Caki2 (cell line): ENCODE measurements around the gene HTR3E. TPM values are rescaled to one million over a fixed set of nuclear protein-coding genes. Genes with fewer than 3 reads are reported as not detected.
"Not testable (repeated sequence)": the region's sequence is repeated elsewhere in the genome, so short reads cannot be mapped to it uniquely, and the experiment has no call there.

ENCODE experiments used
- DNase-seq: peaks from one replicate; pipeline ENCODE4 v3.0.0-alpha.2; 2015; ENCODE audit warnings: low read depth
- in situ Hi-C: cut with HindIII; loops from 2 replicates; pipeline ENCODE4 v1.10.0; 2016; ENCODE audit warnings: low sequenced_read_pairs, low pct_unique_long_range_greater_than_20kb, mixed read lengths
- total RNA-seq: library from RNA; depleted of rRNA; stranded (reverse); fragments of >200 nt; shearing (Covaris generic); gene quantifications from 2 replicates; pipeline ENCODE4 v1.2.3, GENCODE V29; 2014; ENCODE audit warnings: low replicate concordance; rRNA removed

The HTR3E gene, protein sequence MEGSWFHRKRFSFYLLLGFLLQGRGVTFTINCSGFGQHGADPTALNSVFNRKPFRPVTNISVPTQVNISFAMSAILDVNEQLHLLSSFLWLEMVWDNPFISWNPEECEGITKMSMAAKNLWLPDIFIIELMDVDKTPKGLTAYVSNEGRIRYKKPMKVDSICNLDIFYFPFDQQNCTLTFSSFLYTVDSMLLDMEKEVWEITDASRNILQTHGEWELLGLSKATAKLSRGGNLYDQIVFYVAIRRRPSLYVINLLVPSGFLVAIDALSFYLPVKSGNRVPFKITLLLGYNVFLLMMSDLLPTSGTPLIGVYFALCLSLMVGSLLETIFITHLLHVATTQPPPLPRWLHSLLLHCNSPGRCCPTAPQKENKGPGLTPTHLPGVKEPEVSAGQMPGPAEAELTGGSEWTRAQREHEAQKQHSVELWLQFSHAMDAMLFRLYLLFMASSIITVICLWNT
- total RNA-seq = not detected in 2 replicates

DNA sequence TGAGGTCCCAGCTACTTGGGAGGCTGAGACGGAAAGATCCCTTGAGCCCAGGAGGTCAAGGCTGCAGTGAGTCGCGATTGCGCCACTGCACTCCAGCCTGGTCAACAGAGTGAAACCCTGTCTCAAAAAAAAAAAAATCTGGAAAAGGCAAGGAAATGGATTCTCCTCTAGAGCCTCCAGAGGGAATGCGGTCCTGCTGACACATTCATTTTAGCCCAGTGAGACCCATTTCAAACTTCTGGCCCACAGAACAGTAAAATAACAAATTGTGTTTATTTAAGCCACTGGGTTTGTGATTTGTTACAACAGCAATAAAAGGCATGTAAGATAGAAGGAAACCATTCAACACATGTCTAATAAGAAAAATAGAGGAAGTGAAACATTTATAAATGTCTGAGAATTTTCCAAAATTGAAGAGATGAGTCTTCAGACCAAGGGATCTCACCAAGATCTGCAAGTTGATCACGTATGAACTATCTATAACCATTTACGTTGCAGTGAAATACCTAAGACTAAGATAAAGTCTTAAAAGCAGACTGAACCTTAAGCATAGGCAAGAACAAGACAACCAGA is at the start of gene HTR3E:
TSS of gene HTR3E (plus strand) at position 254 of the 573 bp plus-strand sequence. CDS start 466 bp downstream, outside the sequence.
- in situ Hi-C loops = no loop called here
- DNase-seq = no peak

DNA sequence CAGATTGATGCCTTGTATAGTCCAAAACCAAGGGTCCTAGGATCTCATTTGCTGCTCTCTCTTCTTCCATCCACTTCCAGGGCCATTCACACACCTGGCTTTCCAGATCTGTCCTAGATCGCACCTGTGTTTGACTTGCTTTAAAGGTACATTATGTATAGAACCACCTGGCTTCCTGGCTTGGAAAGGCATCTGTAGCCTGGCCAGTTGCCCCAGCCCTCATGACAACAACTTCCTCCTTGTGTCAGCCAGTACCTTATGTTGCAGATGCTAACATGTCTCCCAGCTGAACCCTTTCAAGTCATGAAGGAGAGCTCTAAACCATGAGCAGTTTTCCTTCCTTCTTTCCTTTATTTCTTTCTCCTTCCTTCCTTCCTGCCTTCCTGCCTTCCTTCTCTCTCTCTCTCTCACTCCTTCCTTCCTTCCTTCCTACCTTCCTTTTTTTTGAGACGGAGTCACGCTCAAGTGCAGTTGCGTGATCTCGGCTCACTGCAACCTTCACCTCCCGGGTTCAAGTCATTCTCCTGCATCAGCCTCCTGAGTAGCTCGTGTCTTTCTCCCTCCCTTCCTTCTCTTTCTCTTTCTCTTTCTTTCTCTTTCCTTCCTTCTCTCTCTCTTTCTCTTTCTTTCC is 46.5 kb upstream of the HTR3E start:
- in situ Hi-C loops = no loop called here

DNA sequence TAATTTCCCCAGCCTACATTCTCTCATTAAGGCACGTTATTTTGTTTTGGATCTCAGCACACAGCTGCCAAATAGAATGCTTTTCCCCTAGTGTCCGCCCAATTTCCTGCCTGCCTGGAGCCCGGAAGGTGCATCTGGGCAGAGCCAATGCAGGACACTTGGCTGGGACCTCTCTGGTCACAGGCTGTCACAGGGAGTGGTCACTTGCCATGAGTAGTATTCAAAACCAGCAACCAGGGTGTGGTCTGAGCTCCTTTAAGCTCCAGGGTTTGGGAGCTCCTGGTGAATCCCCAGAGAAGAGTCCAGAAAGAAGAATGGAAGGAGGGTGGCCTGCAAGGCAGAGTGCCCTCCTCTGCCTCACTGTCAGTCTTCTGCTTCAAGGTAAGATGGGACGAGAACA is 44.1 kb upstream of the HTR3E start, which contains the start of gene HTR3C:
TSS of gene HTR3C (plus strand) at position 281 of the 400 bp plus-strand sequence. CDS start at position 315, 34 bp downstream.
- in situ Hi-C loops = no loop called here
- DNase-seq = no peak

More for the DNA sequence above, 46.5 kb upstream of the HTR3E start:
- DNase-seq = no peak

DNA sequence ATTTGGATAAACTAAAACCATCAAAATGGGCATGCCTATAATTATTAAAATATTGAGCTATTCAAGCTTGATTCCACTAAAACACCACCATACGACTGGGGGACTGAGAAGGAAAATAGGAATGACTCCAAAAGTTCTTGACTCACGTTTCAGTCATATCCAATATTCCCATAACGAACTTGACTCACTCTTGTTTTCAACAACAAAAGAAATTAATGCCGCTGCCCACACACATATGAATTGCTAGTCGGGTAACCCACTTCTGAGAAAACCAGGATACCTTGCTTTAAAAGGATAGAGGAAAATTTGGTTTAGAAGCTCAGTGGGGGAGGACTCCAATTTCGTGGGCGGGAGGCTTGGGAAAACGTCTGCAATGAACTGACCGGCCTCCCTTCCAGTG is 38.8 kb upstream of the HTR3E start:
- DNase-seq = no peak
- in situ Hi-C loops = no loop called here

DNA sequence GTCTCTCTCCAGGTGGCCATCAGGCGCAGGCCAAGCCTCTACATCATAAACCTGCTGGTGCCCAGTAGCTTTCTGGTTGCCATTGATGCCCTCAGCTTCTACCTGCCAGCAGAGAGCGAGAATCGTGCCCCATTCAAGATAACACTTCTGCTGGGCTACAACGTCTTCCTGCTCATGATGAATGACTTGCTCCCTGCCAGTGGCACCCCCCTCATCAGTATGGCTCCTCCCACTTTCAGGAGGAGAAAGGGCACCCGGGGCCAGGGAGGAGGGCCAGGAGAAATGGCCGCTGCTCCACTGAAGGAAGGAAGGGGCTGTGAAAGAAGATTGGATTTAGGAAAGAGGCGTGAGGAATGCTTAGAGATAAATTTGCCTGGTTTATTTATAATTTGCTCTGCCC is 37.4 kb upstream of the HTR3E start:
- in situ Hi-C loops = no loop called here
- DNase-seq = no peak

DNA sequence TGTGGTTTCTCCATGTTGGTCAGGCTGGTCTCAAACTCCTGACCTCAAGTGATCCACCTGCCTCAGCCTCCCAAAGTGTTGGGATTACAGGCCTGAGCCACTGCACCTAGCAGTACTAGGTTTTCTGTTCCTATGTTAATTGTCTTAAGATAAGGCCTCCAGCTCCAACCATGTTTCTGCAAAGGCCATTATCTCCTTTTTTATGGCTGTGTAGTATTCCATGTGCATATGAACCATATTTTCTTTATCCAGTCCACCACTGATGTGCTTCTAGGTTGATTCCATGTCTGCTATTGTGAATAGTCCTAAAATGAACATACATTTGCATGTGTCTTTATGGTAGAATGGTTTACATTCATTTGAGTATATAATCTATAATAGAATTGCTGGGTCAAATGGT is 34.2 kb upstream of the HTR3E start:
- DNase-seq = no peak
- in situ Hi-C loops = no loop called here

DNA sequence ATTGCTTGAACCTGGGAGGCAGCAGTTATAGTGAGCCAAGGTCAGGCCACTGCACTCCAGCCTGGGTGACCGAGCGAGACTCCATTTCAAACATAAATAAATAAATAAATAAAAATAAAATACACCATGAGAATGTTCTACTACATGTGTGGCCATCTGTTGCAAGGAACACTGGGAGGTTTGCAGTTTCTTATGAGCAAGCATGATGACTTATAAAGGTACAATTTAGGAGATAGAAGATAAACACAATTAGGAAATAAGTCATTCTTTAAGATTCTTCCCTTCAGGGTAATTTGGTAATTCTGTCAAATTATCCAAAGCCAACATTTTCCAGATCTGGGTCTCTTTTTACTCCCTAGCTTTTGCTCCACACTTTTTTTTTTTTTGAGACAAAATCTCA is 30.7 kb upstream of the HTR3E start:
- no peak for DNase-seq
- in situ Hi-C loops = no loop called here

DNA sequence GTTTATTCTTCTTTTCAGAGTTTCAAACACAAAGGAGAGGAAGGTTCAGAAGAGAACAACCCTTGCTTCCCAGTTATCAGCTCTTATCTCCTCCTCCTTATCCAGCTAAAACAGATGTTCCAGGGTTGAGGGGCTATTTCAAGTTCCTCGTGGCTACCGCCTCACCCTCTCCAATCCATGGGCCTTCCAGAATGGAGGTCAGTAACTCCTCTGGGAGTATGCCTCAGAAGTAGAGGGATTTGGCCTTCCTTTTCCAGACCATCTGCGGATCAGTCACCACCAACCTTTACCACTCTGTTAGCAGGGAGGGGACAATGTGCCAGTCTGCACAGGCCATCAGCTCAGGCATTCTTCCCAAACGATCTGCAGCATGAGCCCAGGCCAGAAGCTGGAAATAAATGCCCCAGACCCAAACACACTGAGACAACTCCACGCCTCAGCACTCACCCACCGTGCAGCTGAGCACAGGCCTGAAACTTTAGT is 29.2 kb upstream of the HTR3E start:
- in situ Hi-C loops = no loop called here
- DNase-seq = no peak

DNA sequence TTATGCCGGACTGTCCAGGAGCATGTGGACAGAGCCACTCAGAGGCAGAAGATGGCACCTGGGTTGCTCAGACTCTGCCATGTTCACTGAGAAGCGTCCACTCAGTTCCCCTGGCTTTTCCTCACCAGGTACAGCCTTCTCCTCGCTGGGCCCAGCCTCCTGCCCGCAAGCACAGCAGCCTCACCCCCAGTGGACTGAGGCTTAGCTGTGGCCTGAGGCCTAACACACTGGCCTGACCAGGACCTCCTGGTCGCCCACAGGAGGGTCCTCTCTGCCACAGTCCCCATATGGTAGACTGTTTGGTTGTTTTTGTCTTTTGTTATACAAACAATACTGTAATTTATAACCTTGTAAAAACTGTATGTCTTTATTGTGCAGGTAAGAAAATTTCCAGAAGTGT is 28.5 kb upstream of the HTR3E start:
- no peak for DNase-seq
- in situ Hi-C loops = no loop called here

DNA sequence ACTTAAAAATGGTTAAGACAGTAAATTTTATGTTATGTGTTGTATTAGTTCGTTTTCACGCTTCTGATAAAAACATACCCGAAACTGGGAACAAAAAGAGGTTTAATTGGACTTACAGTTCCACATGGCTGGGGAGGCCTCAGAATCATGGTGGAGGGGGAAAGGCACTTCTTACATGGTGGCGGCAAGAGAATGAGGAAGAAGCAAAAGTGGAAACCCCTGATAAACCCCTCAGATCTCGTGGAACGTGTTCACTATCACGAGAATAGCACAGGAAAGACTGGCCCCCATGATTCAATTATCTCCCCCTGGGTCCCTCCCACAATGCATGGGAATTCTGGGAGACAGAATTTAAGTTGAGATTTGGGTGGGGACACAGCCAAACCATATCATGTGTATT is 25.7 kb upstream of the HTR3E start:
- in situ Hi-C loops, DNase-seq: not testable (repeated sequence)

DNA sequence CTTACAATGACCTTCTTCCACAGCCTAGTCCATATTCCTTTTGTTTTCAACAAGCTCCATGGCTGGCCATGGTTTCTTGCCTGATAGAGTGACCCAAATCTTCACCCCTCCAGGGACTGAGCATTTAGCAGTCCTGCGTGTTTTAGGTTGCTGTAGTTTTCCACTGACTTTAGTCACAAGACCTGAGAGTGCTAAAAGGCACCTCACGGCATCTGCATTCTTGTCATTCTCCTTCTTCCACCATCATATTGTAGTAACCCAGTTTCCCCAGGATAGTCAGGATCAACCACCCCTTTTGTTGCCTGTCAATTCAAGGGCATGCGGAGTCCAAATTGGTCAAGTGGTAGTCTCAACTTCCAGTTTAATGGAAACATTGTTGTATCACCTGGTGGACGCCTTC is 23.2 kb upstream of the HTR3E start:
- DNase-seq = no peak
- in situ Hi-C loops = no loop called here

DNA sequence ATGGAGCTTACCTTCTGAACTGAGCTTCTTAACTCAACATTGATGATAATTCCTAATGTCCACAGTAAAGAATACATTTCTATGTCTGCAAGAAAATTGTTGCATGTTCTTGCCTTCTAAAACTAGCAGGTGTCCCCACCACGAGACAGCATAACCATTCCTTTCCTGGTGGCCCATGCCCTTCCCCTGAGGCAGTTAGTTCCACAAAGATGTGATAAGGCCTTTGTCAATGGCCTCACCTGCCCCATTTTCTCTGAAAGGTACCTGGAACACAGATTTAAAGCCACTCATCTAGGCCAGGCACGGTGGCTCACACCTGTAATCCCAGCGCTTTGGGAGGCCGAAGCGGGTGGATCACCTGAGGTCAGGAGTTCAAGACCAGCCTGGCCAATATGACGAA is 21.0 kb upstream of the HTR3E start:
- in situ Hi-C loops = no loop called here
- no peak for DNase-seq

DNA sequence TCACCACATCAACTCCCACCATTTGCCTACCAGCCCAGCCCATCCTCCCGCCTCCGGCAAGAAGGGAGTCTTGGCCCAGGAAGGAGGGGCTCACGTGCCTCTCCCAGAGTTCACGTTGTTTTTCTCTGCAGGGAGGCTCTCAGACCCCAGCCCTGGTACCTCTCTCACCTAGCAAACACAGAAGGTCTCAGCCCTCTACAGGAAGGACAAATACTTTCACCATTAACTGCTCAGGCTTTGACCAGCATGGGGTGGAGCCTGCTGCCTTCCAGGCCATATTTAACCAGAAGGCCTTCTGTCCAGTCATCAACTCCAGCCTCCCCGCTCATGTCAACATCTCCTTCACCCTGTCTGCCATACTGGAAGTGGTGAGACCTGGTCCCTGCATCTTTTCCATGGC is 19.0 kb upstream of the HTR3E start:
- DNase-seq = no peak
- in situ Hi-C loops = no loop called here

DNA sequence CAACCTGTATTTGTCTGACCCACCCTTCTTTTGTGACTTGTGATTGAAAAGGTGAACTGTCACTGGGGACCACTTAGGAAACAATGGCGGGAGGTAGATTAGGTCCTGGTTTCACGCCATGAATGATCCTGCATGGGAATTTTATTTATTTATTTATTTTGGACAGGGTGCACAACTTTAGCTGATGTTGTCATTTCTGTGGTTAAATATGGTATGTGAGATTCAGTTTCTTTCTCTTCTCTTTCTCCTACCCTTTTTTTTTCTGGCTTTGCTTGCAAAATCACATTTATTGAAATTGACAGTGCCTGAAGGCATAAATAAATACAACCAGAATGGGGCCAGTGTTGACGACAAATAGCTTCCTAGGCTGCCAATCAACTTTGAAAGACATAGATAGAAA is 18.0 kb upstream of the HTR3E start:
- in situ Hi-C loops = no loop called here
- no peak for DNase-seq

DNA sequence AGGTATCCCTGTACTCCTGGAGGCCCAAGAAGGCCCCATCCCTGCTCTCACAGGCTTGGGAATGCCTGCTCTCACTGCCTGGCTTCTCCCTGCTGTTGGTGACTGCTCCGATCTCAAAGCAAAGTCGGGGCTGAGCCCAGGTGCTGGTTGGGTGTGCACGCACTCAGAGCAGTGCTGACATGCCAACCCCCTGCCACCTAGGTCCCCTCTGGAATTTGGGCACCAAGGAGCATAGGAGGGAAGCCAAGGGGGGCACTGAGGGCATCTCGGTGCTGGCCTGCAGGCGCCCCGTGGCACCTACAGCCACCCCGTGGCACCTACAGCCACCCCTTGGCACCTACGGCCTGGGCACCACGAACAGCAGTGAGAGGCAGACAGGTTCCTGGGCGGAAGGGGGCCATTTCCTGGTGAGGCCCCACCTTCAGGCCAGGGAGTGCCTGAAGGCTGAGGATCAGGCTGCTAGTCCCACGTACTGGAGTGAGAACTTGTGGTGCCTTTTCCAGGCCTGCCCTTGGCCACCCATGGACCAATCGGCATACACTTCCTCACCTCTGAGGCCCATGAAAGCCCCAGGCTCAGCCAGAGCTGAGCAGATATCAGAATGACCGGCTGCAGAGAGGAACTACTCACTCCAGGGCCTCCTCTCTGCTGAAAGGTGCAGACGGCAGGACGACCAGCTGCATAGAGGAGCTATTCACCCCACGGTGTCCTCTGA is 15.6 kb upstream of the HTR3E start:
- in situ Hi-C loops = no loop called here

DNA sequence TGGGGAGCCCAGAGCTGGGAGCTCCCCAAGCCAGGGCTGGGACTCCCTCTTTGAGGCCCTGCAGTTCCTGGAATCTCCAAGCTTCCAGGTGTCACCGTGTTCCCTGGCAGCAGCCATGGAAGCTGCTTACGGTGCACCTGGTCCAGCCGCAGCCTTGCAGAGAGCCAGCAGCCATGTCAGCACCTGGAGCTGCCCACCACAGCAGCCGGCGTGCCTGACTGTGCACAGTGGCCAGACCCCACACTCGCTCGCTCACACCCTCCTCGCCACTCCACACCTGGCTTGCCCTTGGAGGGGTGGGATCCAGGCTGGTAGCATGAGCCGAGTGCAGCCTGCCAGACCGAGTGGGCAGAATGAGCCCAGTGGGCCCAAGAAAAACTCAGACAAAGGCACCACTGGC is 14.8 kb upstream of the HTR3E start:
- in situ Hi-C loops = no loop called here

More for the DNA sequence above, 15.6 kb upstream of the HTR3E start:
- DNase-seq = no peak

DNA sequence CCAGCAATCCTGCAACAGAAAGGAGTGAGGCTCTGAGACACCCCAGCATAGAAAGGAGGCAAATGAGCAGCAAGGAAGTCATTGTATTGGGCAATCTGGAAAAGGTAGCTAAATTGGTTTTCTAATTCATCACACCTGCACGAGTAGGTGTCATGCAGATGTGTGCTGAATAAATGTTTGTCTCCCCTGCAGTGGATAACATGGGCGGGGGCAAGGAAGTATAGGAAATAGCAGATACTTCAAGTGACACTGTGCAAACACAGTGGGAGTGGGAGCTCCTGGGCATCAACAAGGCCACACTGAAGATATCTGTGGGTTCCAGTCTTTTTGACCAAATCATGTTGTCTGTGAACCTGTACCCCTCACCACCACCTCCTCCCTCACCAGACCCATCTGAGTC is 14.4 kb upstream of the HTR3E start:
- in situ Hi-C loops = no loop called here
- DNase-seq = no peak

More for the DNA sequence above, 14.8 kb upstream of the HTR3E start:
- DNase-seq = no peak

DNA sequence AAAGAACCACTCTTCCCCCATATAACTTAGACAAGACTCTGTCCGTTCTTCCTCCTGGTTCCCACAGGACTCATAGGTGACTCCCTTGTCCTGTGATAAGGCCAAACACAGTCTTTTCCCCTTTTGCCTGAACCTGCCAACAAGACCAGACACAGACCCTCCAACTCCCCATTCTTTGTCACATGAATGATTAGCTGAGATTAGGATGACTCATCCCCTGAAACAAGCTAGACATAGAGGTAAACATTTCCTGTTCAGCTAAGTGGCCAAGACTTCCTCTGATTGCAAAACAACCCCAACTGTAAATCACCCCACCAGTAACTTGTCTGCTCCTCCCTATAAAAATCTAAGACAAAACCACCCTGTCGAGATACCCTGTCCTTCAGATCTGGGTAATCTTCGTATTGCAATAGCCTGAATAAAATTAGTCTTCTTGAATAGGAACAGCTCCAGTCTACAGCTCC is 11.4 kb upstream of the HTR3E start:
- in situ Hi-C loops = no loop called here
- DNase-seq = peak; percentile 16
